GM06990 (cell line): ENCODE measurements around the gene MDFI.

Source experiments
- DNase-seq: peaks from one replicate; pipeline ENCODE4 v3.0.0-alpha.2; 2011; ENCODE audit not compliant: insufficient read length; ENCODE audit errors: extremely low read depth
- H3K27me3 ChIP-seq: replicated peaks from 2 replicates; pipeline ENCODE4 v1.6.0; 2011; ENCODE audit warnings: low read length; ENCODE audit not compliant: control insufficient read depth, insufficient read depth
- H3K36me3 ChIP-seq: 2 replicates; pipeline ENCODE4 v1.5.1; 2011; ENCODE audit warnings: low read length; ENCODE audit not compliant: control insufficient read depth, insufficient read depth
- H3K4me3 ChIP-seq: replicated peaks from 2 replicates; pipeline ENCODE4 v1.5.1; 2011; ENCODE audit warnings: low read depth, mild to moderate bottlenecking, control low read depth, low read length
- CTCF ChIP-seq: IDR thresholded peaks from 2 replicates; pipeline ENCODE4 v1.5.1; 2011; ENCODE audit warnings: low read length, control low read depth, mild to moderate bottlenecking, inconsistent platforms; ENCODE audit not compliant: insufficient read depth, poor library complexity, severe bottlenecking

Gene MDFI

GRCh38 chr6:41673704-41674000 lies 35.4 kb downstream of the MDFI start:
- no peak for TF ChIP-seq CTCF
- no peaks in the 10 kb centered on the region; the same call in 1 of the 2 replicates for H3K27me3 ChIP-seq
- no peak overlapping the region for H3K4me3 ChIP-seq
- DNase-seq, result no peak
- H3K36me3 ChIP-seq, result no peaks in the 10 kb centered on the region

- no peak for DNase-seq
- no peak for TF ChIP-seq CTCF
- Histone ChIP-seq H3K36me3 (no peaks in the 10 kb centered on the region), H3K4me3 (no peak overlapping the region), H3K27me3 (no peaks in the 10 kb centered on the region; the same call in 1 of the 2 replicates)
These were observed 36.1 kb downstream of the MDFI start for GRCh38 chr6:41674231-41675000.

- Histone ChIP-seq H3K4me3 (no peak overlapping the region), H3K36me3 (no peaks in the 10 kb centered on the region), H3K27me3 (no peaks in the 10 kb centered on the region; the same call in 1 of the 2 replicates)
- no peak for DNase-seq
- TF ChIP-seq CTCF, result no peak
These were observed 37.0 kb downstream of the MDFI start for GRCh38 chr6:41675176-41675775.

GRCh38 chr6:41675992-41676391 lies 37.7 kb downstream of the MDFI start:
- Histone ChIP-seq H3K27me3 (no peaks in the 10 kb centered on the region; the same call in 1 of the 2 replicates), H3K4me3 (no peak overlapping the region), H3K36me3 (no peaks in the 10 kb centered on the region)
- no peak for DNase-seq
- no peak for TF ChIP-seq CTCF

- no peaks in the 10 kb centered on the region; the same call in 1 of the 2 replicates for H3K27me3 ChIP-seq
These were observed 38.2 kb downstream of the MDFI start for GRCh38 chr6:41676431-41676830.

More at GRCh38 chr6:41676431-41676830, 38.2 kb downstream of the MDFI start:
- DNase-seq, result no peak
- Histone ChIP-seq H3K4me3 (no peak overlapping the region), H3K36me3 (no peaks in the 10 kb centered on the region)
- TF ChIP-seq CTCF, result no peak
